NCI-H82 treated with DMSO at 0.1 percent for 48 hours (cell line): Measurements from ENCODE around the gene PRKCZ.

Source experiments
- DNase-seq: peaks from one replicate; lab custom pipeline; 2025; ENCODE audit not compliant: unreplicated experiment; lab: John Stamatoyannopoulos, UW

Gene PRKCZ

DNA sequence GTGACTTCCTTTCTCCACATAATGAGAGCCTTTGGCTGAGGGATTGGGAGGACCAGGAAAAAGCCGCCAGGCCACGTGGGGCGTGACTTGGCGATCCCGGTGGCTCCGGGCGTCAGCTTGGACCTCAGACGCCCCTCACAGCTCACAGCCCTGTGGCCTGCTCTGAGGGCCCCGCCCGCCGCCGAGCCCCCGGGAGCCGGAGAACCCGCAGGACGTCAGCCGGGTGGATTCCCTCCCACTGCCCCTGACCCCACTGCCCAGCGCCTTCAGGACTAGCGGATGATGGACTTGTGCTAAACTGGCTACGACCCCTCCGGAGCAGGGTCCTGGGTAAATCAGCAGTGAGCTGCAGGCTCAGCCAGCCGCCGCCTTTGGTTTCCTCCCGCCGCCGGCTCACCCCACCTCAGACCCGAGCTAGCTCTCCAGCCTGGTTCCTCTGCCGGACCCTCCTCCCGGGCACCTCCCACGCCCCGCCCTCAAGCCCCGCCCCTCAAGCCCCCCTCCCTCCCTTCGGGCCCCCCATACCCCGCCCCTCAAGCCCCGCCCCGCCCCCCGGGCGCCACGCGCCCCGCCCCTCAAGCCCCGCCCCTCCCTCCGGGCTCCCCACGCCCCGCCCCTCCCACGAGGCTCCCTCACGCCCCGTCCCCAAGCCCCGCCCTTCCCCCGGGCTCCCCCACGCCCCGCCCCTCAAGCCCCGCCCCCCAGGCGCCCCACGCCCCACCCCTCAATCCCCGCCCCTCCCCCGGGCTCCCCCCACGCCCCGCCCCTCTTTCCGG lies 154.4 kb downstream of the PRKCZ start:
- DNase-seq, result peak; percentile 68

DNA sequence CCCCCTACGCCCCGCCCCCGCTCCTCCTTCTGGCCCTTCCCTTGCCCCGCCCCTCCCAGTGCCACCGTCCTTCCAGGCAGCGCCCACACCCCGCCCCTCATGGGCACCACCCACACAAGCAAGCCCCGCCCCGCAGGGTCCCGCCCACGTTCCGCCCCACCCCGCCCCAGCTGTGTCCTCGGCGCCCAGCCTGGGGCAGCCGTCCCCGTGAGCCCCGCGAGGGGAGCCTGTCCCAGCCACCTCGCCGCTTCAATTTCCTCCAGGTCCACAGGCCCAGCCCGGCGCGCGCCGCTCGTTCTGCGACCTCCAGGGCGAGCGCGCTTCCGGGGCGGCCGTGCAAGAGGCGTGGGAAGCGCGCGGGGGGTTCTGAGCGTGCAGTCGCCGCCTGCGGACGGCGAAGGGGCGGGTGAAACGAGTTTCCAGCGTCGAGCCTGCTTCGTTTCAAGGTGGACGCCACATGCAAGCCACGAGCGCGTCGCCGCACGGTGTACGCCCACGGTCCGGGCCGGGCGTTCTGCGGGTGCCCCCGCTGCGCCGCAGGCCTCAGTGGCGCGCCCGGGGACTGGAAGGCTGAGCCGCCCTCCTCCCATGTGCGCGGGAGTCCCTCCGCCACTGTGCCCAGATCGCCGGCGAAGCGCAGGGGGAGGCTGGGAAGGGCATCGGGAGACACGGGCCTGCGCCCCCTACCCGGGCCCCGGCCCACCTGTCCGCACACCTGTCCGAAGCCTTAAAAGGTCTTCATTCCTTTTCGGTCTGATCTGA lies 155.2 kb downstream of the PRKCZ start:
- peak; percentile 68 for DNase-seq

- DNase-seq, result no peak
Measured at GRCh38 chr1:2206813-2207487, 156.7 kb downstream of the PRKCZ start.

DNA sequence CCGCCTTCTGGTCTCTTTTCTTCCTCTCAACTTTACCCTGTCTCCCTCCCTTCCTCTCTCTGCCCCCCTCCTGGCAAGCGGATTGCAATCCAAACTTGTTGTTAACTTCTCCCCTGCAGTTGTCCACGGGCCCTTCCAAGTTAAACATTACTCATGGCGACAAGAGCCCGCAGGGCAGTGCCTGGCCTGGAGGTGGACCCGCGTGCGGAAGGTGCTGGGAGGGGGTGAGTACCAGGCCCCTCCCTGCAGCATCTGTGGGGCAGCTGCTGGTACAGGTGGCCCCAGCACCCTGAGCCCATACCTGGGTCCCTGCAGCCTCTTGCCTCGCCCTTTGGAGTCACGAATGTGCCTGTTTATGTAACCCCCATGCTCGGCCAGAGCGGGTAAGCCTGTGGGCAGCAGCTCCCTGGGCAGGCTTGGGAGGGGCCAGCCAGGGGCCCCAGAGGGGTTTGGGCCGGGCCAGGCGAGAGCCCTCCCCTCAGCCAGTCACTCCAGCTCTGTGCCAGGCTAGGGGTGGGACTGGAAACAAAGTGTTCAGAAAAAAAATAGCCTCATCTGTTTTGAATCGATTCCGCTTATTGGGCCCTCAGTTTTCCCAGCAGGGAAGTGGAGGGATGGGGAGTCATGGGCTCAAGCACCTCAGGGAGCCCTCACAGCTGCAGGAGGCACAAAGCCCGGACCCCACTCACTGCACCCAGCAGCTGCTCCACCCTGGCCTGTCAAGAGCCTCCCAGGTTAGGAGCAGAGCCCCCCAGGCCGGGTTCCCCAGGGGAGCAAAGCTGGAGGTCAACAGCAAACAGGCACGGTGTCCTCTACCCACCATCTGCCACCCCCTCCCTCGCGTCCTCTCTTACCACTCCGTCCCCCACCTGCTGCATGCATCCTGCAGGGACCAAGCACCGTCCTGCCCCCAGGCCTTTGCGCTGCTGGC lies 158.4 kb downstream of the PRKCZ start:
- no peak for DNase-seq

DNA sequence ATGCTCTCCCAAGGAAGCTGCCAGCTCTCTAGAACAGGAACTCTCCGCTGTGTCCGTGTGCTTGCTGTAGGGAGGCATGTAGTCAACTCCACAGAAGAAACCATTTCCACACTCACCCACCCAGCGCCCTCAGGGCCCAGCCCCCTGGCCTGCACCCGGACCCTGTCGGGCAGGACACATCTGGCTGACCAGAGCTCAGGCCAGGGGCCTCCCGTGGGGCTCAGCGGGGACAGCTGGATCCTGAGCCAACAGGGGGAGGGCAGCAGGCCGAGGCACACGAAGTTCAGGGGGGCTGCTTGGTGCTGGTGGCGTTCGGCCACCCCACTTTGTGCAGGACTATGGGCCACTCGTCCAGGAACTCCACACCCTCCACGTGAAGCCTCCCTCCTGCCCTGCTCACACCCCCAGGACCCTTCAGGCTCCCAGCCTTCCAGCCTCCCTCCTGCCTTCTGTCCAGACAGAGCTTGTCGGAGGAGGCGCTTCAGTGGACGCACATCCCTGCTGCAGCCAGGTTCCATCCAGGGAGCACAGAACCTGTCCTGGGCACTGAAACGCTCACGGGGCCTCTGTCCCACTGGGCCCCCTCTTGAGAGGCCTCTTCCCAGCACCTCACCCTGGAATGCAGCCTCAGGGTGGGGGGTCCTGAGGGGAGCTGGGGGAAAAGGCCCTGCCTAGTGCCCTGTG lies 159.3 kb downstream of the PRKCZ start:
- no peak for DNase-seq

DNA sequence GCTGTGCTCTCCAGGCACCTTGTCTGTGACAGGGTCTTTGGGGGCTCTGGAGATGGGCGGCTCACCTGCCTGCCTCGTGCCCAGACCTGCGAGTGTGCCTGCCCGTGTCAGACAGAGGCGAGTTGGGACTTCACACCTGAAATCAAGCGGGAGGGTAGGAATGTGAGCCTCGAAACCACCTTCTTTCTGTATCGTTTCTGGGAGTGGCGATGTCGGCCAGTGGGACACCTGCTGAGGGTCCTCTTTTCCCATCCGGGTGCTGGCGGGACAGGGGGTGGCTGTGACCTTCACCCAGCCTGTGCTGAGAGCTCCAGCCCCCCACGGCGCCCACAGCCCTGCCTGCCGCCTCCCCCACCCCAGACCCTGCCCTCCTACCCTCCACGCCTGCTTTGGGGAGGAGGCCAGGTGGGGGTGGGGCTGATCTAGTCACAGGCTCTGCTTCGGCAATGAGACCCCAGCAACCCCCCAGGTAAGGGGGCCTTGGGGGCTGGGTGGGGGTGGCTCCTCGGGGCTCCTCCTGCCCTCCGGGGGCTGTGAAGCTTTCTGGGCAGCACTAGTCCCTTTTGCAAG lies 160.0 kb downstream of the PRKCZ start:
- no peak for DNase-seq

- no peak for DNase-seq
Measured at GRCh38 chr1:2210786-2211185, 160.6 kb downstream of the PRKCZ start.

DNA sequence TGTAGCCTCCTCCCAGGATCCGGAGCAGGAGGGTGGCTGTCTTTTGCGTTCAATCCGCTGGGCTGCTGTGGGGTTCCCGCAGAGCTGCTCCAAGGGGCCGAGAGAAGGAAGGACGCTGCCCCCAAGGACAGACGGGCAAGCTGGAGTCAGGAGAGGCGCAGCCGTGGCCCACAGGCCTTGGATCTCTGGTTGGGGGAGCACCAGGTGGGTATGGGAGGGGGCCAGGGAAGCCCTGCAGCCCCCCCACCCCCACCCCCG lies 162.0 kb downstream of the PRKCZ start:
- DNase-seq, result no peak

DNA sequence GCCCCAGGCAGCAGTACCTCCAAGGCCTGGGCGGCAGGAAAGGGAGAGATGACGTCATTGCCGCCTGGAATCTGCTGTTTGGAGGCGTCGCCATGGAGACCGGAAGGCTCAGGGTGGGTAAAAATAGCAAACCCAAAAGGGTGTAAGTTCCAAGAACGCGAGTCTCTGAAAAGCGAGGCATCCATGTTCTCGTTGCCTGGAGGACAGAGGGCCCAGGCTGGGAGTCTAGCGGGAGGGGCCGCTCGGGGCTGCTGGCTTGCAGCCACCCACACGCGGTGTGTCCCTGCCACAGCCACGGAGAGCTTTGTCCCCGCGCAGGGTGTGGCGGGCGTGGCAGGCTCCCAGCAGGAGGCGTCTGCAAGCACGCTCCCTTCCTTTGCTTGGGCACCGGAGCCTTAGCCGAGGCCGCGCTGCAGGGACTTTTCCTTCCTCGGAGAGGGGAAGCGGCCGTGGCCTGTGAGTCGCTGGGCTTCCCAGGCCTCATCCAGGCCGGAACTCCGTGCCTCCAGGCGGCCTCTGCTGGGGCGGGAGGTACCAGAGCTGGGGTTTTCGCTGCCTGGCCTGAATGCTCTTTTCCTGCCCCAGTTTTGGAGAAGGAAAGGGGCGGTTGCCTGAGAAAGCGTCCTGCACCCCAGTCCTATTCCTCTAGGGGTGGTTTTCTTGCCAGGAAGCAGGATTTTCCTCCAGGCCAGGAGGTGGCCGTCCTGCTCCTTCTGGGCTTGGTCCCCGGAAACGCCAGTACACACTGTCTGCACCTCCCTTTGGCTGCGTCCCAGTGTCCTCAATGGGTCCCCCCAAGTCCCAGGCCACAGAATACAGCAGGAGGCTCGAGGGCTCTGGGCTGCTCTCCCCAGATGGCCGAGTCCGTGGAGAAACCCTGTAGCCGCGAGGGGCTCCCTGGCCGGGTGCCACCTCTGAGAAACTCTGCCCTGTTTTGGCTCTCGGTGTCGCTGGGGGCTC lies 162.6 kb downstream of the PRKCZ start:
- no peak for DNase-seq

- no peak for DNase-seq
Measured at GRCh38 chr1:2213576-2214505, 163.6 kb downstream of the PRKCZ start.

GRCh38 chr1:2214541-2215241 lies 164.5 kb downstream of the PRKCZ start:
- no peak for DNase-seq

- no peak for DNase-seq
Measured at GRCh38 chr1:2215329-2215728, 165.1 kb downstream of the PRKCZ start.

DNA sequence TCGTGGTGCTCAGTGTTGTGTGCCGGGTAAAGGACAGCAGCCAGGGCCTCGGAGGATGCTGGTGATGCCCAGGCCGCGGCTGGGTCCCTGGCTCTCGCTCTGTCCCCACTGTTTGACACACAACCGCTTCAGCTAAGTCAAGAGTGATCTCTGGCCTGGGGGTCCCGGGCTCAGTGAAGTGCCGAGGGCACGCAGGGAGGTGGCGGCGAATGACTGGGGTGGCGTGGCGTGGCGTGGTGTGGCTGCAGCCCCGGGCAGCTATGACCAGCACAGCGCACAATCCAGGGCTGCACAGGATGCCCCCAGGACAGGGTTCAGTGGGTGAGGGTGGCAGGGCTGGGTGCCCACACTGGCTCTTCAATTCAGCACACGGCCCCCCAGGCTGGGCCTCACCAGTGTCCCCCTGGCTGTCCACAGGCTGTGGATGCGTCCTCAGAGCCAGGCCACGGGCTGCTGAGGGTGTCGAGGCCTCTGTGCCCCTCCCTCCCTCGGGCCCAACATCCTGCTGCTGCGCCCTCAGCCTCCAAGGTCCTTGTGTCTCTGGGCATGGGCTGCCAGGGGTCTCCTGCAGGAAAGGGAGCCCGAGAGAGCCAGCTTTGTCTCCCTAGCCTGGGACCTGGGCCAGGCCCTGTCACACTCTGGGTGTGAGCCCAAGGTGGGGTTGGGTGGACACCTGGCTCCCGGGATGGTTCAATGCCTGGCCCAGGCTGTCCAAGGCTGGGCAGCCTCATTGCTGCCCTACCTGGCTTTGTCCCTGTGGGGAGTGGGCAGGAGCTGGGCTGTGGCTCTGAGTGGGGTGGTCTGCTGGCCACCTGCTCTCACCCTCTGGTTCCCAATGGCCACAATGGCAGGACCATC lies 165.9 kb downstream of the PRKCZ start:
- DNase-seq, result no peak

DNA sequence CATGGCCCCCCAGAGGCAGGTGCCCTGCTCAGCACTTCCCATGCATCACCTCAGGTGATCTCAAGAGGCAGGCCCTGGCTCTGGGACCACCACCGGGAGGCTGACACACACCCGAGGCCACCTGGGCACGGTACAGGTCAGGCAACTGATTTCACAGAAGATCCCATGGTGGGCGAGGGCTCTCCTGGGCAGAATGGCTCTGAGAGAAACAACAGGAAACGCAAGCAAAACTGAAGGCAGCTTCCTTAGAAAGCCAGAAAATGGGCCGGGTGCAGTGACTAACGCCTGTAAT lies 166.5 kb downstream of the PRKCZ start:
- no peak for DNase-seq

DNA sequence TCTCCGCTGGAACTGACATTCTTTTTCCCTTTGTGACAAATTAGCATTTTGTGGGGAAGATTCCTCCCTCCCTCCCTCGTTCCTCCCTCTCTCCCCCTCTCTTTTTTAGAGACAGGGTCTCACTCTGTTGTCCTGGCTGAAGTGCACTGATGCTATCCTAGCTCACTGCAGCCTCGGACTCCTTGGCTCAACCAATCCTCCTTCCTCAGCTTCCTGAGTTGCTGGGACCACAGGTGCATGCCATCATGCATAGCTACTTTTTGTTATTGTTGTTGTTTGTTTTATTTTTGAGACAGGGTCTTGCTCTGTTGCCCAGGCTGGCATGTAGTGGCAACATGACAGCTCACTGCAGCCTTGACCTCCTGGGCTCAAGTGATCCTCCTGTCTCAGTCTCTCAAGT lies 171.1 kb downstream of the PRKCZ start:
- DNase-seq, result no peak

DNA sequence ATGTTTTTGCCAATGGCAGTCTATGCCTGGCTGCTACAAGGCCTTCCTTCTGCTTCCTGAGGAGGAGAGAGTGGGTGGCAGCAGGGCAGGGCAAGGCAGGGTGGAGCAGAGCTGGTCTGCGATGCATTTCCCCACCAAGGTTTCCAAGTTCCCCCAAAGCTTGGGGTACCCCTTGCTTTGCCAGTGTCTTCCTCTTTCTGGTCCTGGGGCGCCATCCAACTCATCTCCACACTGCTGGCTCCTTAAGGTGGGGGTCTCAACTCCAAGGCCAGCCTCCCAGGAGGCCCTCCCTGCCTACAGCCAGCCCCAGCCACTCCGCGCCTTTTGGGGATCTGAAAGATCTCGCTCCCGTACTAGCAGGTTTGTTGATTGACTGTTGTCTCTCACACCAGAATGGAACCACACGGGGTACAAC lies 174.0 kb downstream of the PRKCZ start:
- DNase-seq, result no peak
